D721Med (cell line): ENCODE results near the gene ZNF593OS.

ENCODE experiments used
- DNase-seq: peaks from one replicate; pipeline ENCODE4 v3.0.0; 2011; ENCODE audit warnings: low spot score; ENCODE audit not compliant: insufficient read length
- FAIRE-seq: peaks from 2 replicates; lab custom pipeline; 2011; peaks lifted over from hg19 to GRCh38; lab: Jason Lieb, UNC
- TF ChIP-seq, protein P1 (sequence below): IDR thresholded peaks from 2 replicates; pipeline ENCODE4 v1.5.1; 2012; ENCODE audit warnings: mild to moderate bottlenecking, control low read depth; ENCODE audit not compliant: insufficient read depth; ENCODE audit errors: missing control alignments

ZNF593OS gene

DNA sequence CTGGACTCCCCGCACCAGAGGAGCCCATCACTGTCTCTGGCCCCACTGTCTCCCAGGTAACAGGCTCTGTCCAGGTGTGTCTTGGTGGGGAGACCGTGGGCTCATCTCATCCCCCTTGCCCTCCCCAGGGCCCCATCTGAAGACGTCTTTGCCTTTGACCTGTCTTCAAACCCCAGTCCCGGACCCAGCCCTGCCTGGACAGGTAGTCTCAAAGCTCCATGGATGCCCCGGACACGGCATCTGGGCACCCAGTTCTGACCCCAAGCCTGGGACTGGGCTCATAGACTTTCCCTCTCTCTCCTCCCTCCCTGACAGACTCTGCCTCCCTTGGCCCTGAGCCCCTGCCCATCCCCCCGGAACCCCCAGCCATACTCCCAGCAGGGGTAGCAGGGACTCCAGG lies 12.5 kb upstream of the ZNF593OS start:
- DNase-seq, result no peak
- FAIRE-seq, result no peak
- TF ChIP-seq, protein P1, sequence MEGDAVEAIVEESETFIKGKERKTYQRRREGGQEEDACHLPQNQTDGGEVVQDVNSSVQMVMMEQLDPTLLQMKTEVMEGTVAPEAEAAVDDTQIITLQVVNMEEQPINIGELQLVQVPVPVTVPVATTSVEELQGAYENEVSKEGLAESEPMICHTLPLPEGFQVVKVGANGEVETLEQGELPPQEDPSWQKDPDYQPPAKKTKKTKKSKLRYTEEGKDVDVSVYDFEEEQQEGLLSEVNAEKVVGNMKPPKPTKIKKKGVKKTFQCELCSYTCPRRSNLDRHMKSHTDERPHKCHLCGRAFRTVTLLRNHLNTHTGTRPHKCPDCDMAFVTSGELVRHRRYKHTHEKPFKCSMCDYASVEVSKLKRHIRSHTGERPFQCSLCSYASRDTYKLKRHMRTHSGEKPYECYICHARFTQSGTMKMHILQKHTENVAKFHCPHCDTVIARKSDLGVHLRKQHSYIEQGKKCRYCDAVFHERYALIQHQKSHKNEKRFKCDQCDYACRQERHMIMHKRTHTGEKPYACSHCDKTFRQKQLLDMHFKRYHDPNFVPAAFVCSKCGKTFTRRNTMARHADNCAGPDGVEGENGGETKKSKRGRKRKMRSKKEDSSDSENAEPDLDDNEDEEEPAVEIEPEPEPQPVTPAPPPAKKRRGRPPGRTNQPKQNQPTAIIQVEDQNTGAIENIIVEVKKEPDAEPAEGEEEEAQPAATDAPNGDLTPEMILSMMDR, result no peak

DNA sequence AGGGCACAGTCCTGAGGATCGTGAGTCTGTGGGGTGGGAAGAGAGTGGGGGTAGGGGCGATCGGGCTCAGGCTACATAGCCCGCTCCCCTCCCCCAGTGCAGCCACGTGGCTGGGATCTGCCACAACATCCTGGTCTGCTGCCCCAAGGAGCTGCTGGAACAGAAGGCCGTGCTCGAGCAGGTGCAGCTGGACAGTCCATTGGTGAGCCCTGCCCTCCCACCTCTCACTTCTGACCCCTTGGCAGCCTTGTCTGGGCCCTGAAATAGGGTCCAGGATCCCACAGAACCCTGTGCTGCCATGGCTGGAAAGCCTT lies 10.7 kb upstream of the ZNF593OS start:
- TF ChIP-seq, protein P1, result no peak
- FAIRE-seq (no peak), DNase-seq (no peak)

DNA sequence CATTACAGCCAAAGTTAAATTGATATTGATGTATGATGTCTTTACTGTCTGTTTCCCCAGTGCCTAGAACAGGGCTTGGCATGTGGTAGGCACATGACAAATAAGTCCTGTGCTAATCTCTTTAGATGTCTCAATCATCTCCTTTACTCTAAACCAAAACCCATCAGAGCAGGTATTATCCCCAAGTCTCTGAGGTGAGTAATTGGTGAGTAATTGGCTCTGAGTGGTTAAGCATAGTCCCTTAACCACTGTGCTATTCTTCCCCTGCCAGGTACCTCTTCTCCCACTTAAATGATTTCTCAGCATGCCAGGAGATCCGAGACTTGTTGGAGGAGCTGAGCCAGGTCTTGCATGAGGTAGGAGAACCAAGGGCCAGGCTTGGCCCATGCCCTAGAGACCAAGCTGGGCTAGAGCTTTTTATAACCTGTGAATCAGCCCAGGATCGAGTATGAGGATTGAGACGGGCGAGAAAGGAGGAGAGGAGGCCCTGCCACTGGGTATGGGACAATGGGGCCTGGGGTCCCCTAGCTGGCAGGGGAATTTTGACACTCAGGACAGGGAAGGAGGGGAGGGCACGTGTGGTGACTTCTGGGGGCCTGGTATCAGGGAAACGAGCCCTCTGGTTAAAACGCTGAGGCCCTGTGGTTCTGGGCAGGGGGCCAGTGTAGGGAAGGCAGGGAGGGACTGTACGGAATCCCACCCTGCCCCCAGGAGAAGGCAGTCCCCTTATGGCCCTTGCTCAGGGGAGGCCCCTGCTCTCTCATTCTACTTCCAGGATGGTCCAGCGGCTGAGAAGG lies 10.2 kb upstream of the ZNF593OS start:
- FAIRE-seq (no peak), DNase-seq (peak; percentile 55)
- TF ChIP-seq, protein P1, result no peak

DNA sequence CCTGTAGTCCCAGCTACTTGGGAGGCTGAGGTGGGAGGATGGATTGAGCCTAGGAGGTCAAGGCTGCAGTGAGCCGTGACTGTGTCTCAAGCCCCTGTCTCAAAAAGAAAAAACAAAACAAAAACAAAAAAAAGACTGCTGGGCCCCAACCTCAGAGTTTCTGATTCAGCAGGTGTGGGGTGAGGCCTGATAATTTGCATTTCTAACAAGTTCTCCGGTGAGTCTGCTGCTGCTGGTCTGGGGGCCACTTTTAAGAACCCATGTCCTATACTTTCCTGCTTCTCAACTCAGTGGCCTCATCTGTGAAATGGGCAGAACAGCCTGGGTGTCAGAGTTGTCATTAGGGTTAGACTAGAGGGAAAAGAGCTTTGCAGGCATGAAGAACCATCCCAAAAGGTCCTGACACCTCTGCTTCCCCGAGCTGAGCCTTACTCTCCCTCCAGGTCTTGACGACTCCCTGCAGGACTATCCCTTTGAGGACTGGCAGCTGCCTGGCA lies 8.4 kb upstream of the ZNF593OS start:
- FAIRE-seq, result no peak
- DNase-seq, result no peak
- TF ChIP-seq, protein P1, result no peak

DNA sequence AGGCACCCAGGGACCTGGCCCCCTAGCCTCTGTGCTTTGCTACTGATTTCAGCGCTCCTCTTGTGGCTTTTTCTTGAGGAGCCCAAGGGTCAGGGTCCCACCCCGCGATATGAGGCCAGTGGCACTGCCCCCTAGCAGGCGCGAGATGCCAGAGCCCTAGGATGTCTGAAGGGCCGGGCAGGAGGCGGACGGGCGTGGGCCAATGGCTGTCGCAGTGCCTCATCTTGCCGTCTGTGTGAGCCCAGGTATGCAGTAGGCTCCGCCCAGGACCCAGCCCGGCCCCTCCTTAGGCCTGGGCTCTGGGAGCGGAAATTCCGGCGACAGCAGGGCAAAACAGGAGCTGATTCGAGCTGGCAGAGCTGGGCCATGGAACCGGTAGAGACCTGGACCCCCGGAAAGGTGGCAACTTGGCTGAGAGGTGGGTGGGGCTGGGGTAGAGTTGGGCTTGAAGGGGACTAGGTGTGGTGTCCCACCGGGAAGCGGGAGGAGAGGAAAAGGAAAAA lies 5.6 kb upstream of the ZNF593OS start, which contains the start of gene CNKSR1:
Gene CNKSR1, plus strand, starts transcription at position 310 of the 503 bp plus-strand sequence. Its CDS starts 57 bp downstream, at position 367.
- no peak for FAIRE-seq
- DNase-seq, result no peak
- TF ChIP-seq, protein P1, result no peak

DNA sequence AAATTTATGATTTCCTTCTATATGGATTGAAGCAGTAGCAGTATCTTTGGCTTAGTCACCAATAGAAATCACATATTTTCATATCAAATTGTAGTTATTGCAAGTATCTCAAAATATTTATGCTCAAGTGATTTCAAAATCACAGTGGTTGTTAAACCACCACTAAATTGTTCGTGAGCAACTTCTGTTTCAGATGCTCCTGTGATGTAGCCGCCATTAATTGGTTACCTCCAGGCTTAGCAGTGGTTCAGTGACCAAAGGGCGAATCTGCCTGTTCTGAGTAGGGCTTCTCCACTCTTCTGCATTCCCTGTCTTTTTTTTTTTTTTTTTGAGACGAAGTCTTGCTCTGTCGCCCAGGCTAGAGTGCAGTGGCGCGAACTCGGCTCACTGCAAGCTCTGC lies 3.7 kb upstream of the ZNF593OS start:
- TF ChIP-seq, protein P1, result no peak
- no peak for FAIRE-seq
- no peak for DNase-seq

DNA sequence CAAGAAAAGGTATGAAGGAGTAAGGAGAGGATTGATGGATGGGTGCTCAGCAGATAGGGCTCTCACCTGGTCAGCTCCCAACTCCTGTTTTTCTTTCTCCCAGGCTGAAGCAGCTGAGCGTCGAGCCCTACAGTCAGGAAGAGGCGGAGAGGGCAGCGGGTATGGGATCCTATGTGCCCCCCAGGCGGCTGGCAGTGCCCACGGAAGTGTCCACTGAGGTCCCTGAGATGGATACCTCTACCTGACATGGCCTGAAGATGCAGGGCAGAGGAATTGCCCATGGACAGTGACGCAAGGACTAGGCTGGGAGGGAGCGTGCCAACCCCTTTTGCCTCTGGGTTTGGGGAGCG lies 1.2 kb downstream of the ZNF593OS start:
- no peak for DNase-seq
- FAIRE-seq, result no peak
- TF ChIP-seq, protein P1, result no peak
